Measurements from ENCODE around the gene GPR135. TPM values are rescaled to one million over a fixed set of nuclear protein-coding genes. Genes with fewer than 3 reads are reported as not detected.

GPR135 gene, protein sequence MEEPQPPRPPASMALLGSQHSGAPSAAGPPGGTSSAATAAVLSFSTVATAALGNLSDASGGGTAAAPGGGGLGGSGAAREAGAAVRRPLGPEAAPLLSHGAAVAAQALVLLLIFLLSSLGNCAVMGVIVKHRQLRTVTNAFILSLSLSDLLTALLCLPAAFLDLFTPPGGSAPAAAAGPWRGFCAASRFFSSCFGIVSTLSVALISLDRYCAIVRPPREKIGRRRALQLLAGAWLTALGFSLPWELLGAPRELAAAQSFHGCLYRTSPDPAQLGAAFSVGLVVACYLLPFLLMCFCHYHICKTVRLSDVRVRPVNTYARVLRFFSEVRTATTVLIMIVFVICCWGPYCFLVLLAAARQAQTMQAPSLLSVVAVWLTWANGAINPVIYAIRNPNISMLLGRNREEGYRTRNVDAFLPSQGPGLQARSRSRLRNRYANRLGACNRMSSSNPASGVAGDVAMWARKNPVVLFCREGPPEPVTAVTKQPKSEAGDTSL
- 1 to 10 TPM; 3.8 to 7.0 (median 4.2) TPM for polyA plus RNA-seq (ENCODE audit: insufficient read length in 3 of 3)
- long read RNA-seq, donor 1, full-length matches to known transcripts: 1 of 1 reads
- long read RNA-seq, donor 1, partial matches to known transcripts: 0 of 1 reads
- long read RNA-seq, donor 1, other reads (novel, unspliced or antisense): 0 of 1 reads
- long read RNA-seq, donor 2, full-length matches to known transcripts: 1 of 1 reads
- long read RNA-seq, donor 2, partial matches to known transcripts: 0 of 1 reads
- long read RNA-seq, donor 2, other reads (novel, unspliced or antisense): 0 of 1 reads
- long read RNA-seq, donor 3, full-length matches to known transcripts: 7 of 7 reads
- long read RNA-seq, donor 3, partial matches to known transcripts: 0 of 7 reads
- long read RNA-seq, donor 3, other reads (novel, unspliced or antisense): 0 of 7 reads
- long read RNA-seq, donor 4, full-length matches to known transcripts: 1 of 1 reads
- long read RNA-seq, donor 4, partial matches to known transcripts: 0 of 1 reads
- long read RNA-seq, donor 4, other reads (novel, unspliced or antisense): 0 of 1 reads
- long read RNA-seq, donor 5: 0 reads
- long read RNA-seq, donor 6, full-length matches to known transcripts: 12 of 12 reads
- long read RNA-seq, donor 6, partial matches to known transcripts: 0 of 12 reads
- long read RNA-seq, donor 6, other reads (novel, unspliced or antisense): 0 of 12 reads
- long read RNA-seq, donor 7, full-length matches to known transcripts: 7 of 7 reads
- long read RNA-seq, donor 7, partial matches to known transcripts: 0 of 7 reads
- long read RNA-seq, donor 7, other reads (novel, unspliced or antisense): 0 of 7 reads
- long read RNA-seq, donor 8: 0 reads
- long read RNA-seq, donor 9, full-length matches to known transcripts: 2 of 2 reads
- long read RNA-seq, donor 9, partial matches to known transcripts: 0 of 2 reads
- long read RNA-seq, donor 9, other reads (novel, unspliced or antisense): 0 of 2 reads
- long read RNA-seq, donor 10, full-length matches to known transcripts: 4 of 4 reads
- long read RNA-seq, donor 10, partial matches to known transcripts: 0 of 4 reads
- long read RNA-seq, donor 10, other reads (novel, unspliced or antisense): 0 of 4 reads
- long read RNA-seq, donor 11, full-length matches to known transcripts: 3 of 3 reads
- long read RNA-seq, donor 11, partial matches to known transcripts: 0 of 3 reads
- long read RNA-seq, donor 11, other reads (novel, unspliced or antisense): 0 of 3 reads
- long read RNA-seq, donor 12, full-length matches to known transcripts: 2 of 2 reads
- long read RNA-seq, donor 12, partial matches to known transcripts: 0 of 2 reads
- long read RNA-seq, donor 12, other reads (novel, unspliced or antisense): 0 of 2 reads
- long read RNA-seq, donor 13: 0 reads
- long read RNA-seq, donor 14, full-length matches to known transcripts: 3 of 3 reads
- long read RNA-seq, donor 14, partial matches to known transcripts: 0 of 3 reads
- long read RNA-seq, donor 14, other reads (novel, unspliced or antisense): 0 of 3 reads
- long read RNA-seq, donor 15, full-length matches to known transcripts: 4 of 4 reads
- long read RNA-seq, donor 15, partial matches to known transcripts: 0 of 4 reads
- long read RNA-seq, donor 15, other reads (novel, unspliced or antisense): 0 of 4 reads
- long read RNA-seq, donor 16, full-length matches to known transcripts: 10 of 10 reads
- long read RNA-seq, donor 16, partial matches to known transcripts: 0 of 10 reads
- long read RNA-seq, donor 16, other reads (novel, unspliced or antisense): 0 of 10 reads

DNA sequence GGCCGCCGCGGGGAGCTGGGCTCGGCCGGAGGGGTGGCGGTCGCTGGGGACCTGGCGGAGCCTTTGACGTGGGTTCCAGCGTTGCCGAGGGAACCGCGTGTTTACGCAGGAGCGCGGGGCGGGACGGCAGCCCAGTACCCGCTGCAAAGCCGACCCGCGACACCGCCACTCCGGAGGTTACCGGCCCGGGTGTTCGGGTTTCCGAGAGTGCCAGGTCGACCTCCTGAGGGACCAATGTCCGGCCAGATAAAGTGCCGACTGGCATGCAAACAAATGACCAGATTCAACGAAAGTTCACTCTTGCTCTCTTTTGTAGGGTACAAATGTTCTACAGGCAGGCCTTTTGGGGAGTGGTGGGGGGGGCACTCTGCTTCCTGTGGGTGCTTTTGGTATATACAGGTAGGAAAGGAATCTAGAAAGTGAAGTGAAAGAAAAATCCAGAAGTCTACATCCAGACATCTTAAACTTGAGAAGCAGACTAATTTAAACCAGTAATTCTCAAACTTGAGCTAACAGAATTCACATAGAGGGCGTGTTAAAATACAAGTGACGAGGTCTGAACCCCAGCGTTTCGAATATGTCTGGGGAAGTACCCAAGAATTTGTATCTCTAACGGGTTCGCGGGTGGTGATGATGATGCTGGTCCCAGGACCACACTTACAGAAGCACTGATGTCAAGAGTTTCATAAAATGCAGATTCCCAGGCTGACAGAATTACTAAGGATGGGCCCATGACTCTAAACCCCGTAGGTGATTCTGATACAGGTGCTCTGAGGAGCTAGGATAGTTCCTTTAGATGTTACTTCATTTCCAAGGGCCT lies at the start of gene GPR135:
Gene GPR135, minus strand, starts transcription at position 65 of the 820 bp plus-strand sequence. CDS start 154 bp downstream, outside the sequence.
- DNase-seq (ENCODE audit: extremely low read depth in 1 of 11, low read depth in 9 of 11, low spot score in 4 of 11): peak in 1 of 11 donors; percentile 63

DNA sequence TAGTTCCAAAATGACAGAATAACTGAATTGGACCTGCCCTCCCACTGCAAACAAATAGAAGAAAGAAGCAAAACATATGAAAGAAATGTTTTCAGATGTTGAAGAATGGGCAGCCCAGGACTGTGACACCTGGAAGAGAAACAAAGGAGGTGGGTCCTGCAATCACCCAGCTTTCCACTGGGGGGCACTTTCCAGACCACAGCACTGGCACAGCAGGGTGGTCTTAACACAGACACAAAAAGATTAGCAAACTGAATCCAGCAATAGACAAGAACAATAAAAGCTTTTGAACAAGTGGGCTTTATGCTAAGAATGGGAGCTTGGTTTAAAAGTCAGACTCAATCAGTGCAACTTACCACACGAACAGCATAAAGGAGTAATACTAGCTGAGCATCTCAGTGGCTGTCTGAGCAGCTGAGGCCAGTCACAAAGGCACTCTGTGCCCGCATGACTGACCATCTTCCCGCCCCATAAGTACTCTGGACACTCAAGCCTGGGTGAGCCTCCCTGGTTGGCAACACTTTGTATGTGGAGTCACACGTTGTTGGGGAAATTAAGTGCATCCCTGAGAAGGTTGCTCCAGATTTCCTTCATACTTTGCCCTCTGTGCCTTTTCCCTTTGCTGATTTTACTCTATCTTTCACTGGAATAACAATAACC lies 46.9 kb upstream of the GPR135 start:
- DNase-seq (ENCODE audit: extremely low read depth in 1 of 11, low read depth in 9 of 11, low spot score in 4 of 11): peak in 2 of 11 donors; percentile 12 to 23

DNA sequence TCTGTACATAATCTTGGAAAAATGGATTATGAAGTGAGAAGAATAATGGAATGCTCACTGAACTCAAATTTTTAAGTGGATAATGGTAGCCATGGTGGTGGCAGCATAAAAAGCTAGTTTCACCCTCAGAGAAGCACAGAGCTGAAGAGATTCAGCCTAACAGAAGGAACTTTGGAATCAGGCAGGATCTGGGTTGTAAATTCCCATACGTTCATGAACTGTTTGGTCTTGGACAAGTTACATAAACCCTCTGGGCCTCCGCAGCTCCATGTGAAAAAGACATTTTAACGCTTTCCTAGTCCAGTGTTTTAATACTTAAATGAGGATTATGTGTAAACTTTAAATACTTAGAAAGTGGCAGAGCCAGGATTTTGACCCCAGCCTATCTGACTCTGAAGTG lies 45.8 kb upstream of the GPR135 start:
- DNase-seq (ENCODE audit: extremely low read depth in 1 of 11, low read depth in 9 of 11, low spot score in 4 of 11): peak in 5 of 11 donors; percentile 13 to 53 (median 39)

DNA sequence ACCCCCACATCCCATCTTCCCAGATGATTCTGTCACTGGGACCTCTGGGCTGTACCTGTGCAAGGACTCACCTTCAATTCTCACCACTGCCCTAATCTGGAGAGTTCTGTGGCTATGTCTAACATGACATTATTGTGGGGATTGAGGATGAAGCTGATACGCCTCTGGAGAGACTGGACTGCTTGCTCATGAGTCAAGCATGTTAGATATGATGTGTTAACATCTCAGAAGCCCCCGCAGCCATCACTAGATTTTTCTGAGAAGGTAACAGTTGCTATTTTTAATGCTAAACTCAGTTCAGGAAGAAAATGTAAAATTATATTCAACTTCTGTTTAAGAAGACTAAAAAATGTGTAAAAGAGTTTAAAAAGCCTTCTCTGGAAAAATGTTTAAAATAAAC lies 44.8 kb upstream of the GPR135 start:
- DNase-seq (ENCODE audit: extremely low read depth in 1 of 11, low read depth in 9 of 11, low spot score in 4 of 11): no peak

DNA sequence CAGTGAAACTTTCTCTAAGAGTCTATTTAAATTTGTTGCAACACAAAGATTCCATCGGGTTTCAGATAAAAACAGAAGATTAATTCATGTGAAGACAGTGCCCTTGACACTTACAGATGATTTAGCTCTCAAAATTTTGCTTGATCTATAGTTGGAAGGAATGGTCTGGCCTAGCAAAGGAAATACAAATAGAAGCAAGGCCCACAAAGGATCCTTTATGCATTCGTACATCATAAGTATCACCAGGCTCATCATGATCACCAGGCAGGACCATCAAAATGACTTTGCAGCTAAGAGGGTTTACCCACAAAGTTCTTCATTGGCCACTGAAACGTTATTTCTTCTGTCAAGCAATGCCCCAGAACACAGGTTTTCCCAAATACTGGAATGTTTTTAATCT lies 43.9 kb upstream of the GPR135 start:
- DNase-seq (ENCODE audit: extremely low read depth in 1 of 11, low read depth in 9 of 11, low spot score in 4 of 11): no peak

DNA sequence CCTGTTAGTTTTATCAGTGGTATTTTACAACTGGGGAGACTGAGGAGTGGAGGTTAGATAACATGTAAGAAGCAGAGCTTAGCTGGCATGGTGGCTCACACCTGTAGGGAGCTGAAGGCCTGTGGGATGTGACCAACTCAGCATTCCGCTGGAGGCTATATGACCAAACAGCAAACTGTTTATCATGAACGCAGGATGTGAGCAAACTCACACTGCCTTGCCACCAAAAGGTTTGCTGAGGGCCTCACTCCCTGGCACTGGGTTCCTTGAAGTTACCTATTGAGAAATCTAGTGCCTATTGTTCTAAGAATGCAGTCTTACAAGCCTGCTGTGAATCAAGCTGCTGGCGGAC lies 42.5 kb upstream of the GPR135 start:
- DNase-seq (ENCODE audit: extremely low read depth in 1 of 11, low read depth in 9 of 11, low spot score in 4 of 11): no peak

DNA sequence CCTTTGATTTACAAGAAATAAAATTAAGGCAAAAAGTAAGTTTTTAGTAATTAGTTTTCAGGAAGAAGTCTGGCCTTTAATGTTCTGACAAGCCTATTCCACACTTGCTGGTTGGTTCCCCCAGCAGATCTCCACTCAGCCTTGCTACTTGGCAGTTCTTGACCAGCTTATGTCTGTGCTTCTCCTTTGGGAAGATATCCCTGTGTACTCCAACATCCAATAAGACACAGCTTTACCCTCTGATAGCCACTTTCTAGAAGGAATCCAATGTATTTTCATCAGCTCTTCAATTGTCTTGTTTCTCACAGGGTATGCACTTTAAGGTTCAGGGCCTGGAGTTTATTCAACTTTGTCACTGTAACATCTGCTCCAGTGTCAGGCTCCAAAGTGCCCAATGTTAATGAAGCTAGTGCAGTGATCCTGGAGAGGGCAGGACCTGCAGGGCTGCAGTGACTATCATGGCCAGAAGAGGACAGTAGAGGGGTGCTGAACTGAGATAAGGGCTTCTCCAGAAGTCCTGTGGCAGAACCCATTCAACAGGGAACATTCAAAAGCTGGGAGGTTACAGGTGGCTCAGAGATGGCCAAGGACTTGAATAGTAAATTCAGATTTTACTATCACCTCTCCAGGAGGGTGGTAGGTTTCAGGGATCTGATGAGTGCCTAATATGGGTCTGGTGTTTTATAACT lies 42.0 kb upstream of the GPR135 start:
- DNase-seq (ENCODE audit: extremely low read depth in 1 of 11, low read depth in 9 of 11, low spot score in 4 of 11): peak in 4 of 11 donors; percentile 26 to 36 (median 28)

DNA sequence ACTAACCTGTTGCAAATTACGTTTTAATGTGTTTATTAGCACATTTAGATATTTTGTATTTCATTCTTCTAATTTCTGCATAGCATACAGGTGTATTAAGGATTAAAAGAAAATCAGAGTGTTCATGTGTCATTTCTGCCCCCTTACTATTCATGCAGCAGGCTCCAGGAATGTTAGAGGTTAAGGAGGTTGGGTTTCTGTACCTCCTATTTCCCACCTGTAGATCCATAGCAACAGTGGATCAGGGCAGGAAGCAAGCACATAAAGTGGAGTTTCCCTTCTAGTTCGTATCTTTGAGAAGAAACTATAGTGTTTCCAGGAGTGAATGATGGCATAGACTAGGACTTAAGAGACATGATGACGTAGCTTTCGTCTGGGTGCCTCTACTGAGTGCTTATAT lies 38.1 kb upstream of the GPR135 start:
- DNase-seq (ENCODE audit: extremely low read depth in 1 of 11, low read depth in 9 of 11, low spot score in 4 of 11): no peak

DNA sequence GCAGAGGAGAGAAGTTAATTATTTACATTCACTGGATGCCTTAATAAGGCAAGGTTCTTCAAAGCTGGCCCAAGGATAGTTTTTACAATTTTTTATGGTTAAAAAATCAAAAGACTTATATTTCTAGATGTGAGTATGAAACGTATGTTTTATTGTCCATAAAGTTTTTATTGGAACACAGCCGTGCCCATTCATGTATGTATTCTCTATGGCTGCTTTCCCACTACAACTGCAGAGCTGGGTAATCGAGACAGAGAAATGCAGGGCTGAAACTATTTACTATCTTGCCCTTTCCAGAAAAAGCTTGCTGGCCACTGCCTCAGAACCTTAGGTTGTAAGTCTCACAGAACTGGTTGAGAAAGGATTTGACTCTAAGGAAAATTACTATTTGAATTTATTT lies 35.6 kb upstream of the GPR135 start:
- no peak for DNase-seq (ENCODE audit: extremely low read depth in 1 of 11, low read depth in 9 of 11, low spot score in 4 of 11)

DNA sequence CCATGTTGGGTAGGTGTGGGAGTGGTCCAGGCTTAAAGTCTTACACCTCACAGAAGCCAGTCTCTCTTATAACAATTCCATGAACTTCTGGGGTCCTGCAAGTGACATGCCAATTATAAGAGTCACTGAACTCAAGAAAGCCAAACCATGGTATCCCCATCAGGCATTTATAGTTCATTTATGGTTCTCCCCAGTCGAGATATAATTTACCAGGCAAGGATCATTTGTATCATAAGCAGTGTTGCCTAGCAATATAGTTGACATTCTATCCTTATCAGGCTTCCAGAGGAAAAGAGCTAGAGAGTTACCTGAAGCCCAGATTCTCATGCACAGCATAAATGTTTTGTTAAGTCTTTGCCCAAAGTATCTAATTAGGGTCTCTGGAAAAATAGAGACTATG lies 27.2 kb upstream of the GPR135 start:
- DNase-seq (ENCODE audit: extremely low read depth in 1 of 11, low read depth in 9 of 11, low spot score in 4 of 11): no peak

DNA sequence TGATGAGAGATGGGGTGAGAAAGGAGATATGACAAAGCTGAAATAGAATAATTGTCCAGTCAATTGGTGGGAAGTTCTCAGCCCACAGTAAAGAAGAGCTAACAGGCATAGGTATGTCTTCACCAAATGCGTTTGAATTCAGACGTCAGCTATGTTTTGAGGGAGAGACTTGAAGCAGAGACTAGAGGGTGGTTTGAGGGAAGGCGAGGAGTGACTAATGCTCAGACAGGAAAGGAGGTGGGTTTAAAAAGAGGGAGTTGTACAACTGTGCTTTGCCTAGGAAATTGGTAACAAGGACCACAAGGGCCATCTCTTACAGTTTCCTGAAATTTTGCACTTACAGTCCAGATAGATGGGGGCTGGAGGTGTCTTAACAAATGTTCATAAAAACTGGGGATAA lies 25.6 kb upstream of the GPR135 start:
- DNase-seq (ENCODE audit: extremely low read depth in 1 of 11, low read depth in 9 of 11, low spot score in 4 of 11): no peak

DNA sequence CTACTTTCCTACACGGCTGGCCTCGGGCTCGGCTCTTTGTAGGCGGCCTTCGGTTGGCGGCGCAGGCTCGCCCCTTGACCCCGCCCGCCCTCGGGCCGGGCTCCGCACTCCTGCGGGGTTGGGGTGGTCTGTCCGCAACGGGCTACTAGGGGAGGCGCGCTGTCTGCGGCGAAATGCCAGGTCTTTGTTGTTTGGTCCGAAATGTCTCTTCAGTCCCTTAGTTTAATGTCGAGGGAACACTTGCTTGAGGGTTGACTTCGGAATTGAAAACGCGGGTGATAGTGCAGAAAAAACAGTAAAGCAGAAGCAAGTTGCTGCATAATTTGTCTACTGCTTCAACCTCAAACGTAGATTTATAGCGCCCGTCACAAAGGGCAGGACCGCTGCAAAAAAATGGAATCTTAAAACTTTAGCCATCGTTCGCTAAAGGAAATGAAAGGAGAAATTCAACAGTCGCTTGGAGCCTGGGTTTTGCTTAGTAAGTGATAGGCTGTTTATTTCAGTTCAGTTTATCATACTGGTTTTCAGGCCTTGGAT lies 19.5 kb upstream of the GPR135 start:
- DNase-seq (ENCODE audit: extremely low read depth in 1 of 11, low read depth in 9 of 11, low spot score in 4 of 11): peak in 2 of 11 donors; percentile 36 to 41

DNA sequence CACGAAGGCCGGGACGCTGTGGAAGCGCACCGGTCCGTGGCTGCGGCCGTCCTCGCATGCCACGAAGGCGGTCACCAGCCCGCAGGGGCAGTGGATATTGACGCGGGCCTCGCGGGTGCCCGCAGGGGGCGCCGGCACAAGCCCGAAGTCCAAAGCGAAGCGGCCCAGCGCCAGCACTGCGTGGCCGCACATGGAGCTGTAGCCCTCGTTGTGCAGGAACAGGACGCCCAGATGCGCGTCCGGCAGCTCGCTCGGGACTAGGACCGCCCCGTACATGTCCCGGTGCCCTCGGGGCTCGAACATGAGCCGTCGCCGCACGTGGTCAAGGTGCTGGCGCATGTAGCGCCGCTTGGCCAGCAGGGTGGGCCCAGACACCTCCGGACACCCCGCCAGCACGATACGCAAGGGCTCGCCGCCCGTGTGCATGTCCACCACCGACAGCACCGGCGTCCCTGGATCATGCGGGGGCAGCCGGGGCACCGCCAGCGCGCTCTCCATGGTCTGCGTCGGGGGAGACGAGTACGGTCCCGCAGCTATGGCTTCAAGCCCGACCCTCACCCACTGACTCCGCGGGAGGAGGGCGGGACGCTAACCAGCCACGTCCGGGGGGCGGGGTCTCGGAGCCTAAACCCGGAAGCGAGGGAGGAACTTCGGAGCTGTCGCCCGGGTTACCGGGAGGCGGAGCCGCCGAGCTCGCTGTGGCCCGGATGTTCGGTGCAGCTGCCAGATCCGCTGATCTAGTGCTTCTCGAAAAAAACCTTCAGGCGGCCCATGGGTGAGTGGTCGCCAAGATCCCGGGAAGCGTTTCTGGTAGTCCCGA lies 18.8 kb upstream of the GPR135 start, which contains the start of the genes JKAMP and L3HYPDH:
Gene JKAMP, plus strand, starts transcription at position 699 of the 820 bp plus-strand sequence. Its CDS starts 73 bp downstream, at position 772.
Gene L3HYPDH, minus strand, starts transcription at position 590 of the 820 bp plus-strand sequence. Its CDS starts 92 bp downstream, at position 498.
- DNase-seq (ENCODE audit: extremely low read depth in 1 of 11, low read depth in 9 of 11, low spot score in 4 of 11): peak; percentile 91 to 97 (median 96)

DNA sequence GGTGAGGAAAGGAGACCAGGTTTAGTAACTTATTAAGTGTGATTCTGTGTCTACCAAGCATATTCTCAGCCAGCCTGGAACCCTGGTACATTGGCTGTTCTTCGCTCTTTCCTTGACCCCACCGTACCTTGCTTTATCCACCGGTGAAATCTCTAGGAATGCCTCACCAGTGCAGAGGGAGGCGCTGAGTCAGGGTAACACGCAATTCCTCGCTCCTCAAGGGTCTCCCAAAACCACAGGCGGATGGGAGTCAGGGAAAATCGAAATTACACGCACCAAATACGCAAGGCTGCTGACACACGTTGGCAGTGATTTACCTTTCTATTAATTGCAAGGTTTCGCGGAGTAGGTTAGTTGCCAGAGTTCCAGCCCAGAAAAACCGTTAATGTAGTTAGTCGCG lies 18.2 kb upstream of the GPR135 start:
- DNase-seq (ENCODE audit: extremely low read depth in 1 of 11, low read depth in 9 of 11, low spot score in 4 of 11): peak in 4 of 11 donors; percentile 10 to 45 (median 30)
